Smooth muscle cell (in vitro differentiated cells): ENCODE measurements around the gene PREX1. TPM values are rescaled to one million over a fixed set of nuclear protein-coding genes. Genes with fewer than 3 reads are reported as not detected.

Experiments
- DNase-seq: peaks from one replicate; lab custom pipeline; 2025; ENCODE audit not compliant: unreplicated experiment; lab: John Stamatoyannopoulos, UW
- H2AFZ ChIP-seq: fragments of 200-600 bp; sonication (generic); 2 replicates; pipeline ENCODE4 v1.6.0; 2016; ENCODE audit warnings: antibody characterized with exemption, low read depth, mild to moderate bottlenecking
- H3F3A ChIP-seq: fragments of 200-600 bp; sonication (generic); 2 replicates; pipeline ENCODE4 v1.6.0; 2017; ENCODE audit warnings: antibody characterized with exemption, low read depth
- H3K27ac ChIP-seq: fragments of 200-600 bp; sonication (generic); 2 replicates; pipeline ENCODE4 v1.5.1; 2016; ENCODE audit warnings: low read depth, mild to moderate bottlenecking
- H3K27me3 ChIP-seq: fragments of 200-600 bp; sonication (generic); 2 replicates; pipeline ENCODE4 v1.6.1; 2016; ENCODE audit warnings: low read depth, mild to moderate bottlenecking
- H3K36me3 ChIP-seq: fragments of 200-600 bp; sonication (generic); 2 replicates; pipeline ENCODE4 v1.5.1; 2016; ENCODE audit warnings: low read depth
- H3K4me1 ChIP-seq: fragments of 200-600 bp; sonication (generic); 2 replicates; pipeline ENCODE4 v1.5.1; 2016; ENCODE audit warnings: low read depth
- H3K4me2 ChIP-seq: fragments of 200-600 bp; sonication (generic); 2 replicates; pipeline ENCODE4 v1.6.0; 2016; ENCODE audit warnings: mild to moderate bottlenecking
- H3K4me3 ChIP-seq: fragments of 200-600 bp; sonication (generic); 2 replicates; pipeline ENCODE4 v1.5.1; 2016; ENCODE audit warnings: mild to moderate bottlenecking
- H3K79me2 ChIP-seq: fragments of 200-600 bp; sonication (generic); 2 replicates; pipeline ENCODE4 v1.6.0; 2016; ENCODE audit warnings: low read depth, mild to moderate bottlenecking
- H3K9ac ChIP-seq: fragments of 200-600 bp; sonication (generic); 2 replicates; pipeline ENCODE4 v1.6.0; 2016; ENCODE audit warnings: low read depth
- H3K9me3 ChIP-seq: fragments of 200-600 bp; sonication (generic); replicated peaks from 2 replicates; pipeline ENCODE4 v1.5.1; 2016; ENCODE audit warnings: low read depth
- H4K20me1 ChIP-seq: fragments of 200-600 bp; sonication (generic); 2 replicates; pipeline ENCODE4 v1.6.0; 2016; ENCODE audit warnings: low read depth
- CTCF ChIP-seq: fragments of 200-600 bp; sonication (generic); IDR thresholded peaks from 2 replicates; pipeline ENCODE4 v1.5.1; 2017; ENCODE audit warnings: borderline replicate concordance, mild to moderate bottlenecking, antibody characterized with exemption; ENCODE audit not compliant: insufficient read depth, poor library complexity, severe bottlenecking
- WGBS: methylation state at CpG from one replicate; pipeline ENCODE4 v1.1.7; 2016; ENCODE audit warnings: low lambda C conversion rate; 5-methylcytosine and 5-hydroxymethylcytosine counted together
- polyA plus RNA-seq: library from polyadenylated mRNA; unstranded; fragments of >200 nt; fragmentation: Nextera tagmentation; extraction: Ambion mirVana; gene quantifications from 2 replicates; pipeline ENCODE4 v1.2.1, GENCODE V29; 2016
- total RNA-seq: library from RNA; depleted of rRNA; stranded (reverse); fragments of >200 nt; gene quantifications from 2 replicates; pipeline ENCODE4 v1.2.3, GENCODE V29; 2014

Gene PREX1
- total and polyA plus RNA-seq, 2 experiments from 2014 or later, result 0.04 to 0.30 TPM

DNA sequence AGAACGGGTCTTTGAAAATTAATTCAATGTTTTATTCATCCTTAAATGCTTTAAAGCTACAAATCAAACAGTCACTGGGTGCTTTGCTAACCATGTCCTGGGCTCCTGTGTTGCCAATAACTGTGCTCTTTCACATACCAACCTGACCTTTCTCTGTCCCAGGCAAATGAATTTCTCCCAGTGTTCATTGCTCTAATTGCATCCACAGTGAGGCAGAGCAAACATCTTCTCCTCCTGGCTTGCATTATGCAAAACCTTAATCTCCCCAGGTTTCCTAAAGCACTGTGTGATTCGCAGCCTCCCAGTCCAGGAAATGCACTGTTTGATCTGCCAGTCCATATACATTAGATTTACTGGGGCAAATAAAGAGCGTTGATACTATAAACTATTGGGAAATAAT is 219.0 kb downstream of the PREX1 start:
- H4K20me1 ChIP-seq, result no peaks in the 10 kb centered on the region
- TF ChIP-seq CTCF, result no peak
- H3K27me3 ChIP-seq, result no peaks in the 10 kb centered on the region
- no peak overlapping the region for H3K27ac ChIP-seq
- 77% methylated on average over 3 of the region's 3 CpGs for WGBS
- no peak for DNase-seq
- H3K9me3 ChIP-seq, result no peaks in the 10 kb centered on the region
- no peak overlapping the region for H2AFZ ChIP-seq
- no peak overlapping the region for H3K9ac ChIP-seq
- H3K4me1 ChIP-seq, result peaks cover 5% of the 10 kb centered on the region
- H3F3A ChIP-seq, result no peaks in the 10 kb centered on the region
- no peaks in the 10 kb centered on the region for H3K79me2 ChIP-seq
- no peaks in the 10 kb centered on the region for H3K36me3 ChIP-seq
- H3K4me3 ChIP-seq, result no peak overlapping the region
- no peak overlapping the region for H3K4me2 ChIP-seq

GRCh38 chr20:48607544-48607865 is 220.3 kb downstream of the PREX1 start:
- no peak overlapping the region for H3K4me3 ChIP-seq
- H3K9me3 ChIP-seq, result no peaks in the 10 kb centered on the region
- H3F3A ChIP-seq, result no peaks in the 10 kb centered on the region
- DNase-seq, result no peak
- H3K4me2 ChIP-seq, result no peak overlapping the region
- no peak for TF ChIP-seq CTCF
- H2AFZ ChIP-seq, result no peak overlapping the region
- no peaks in the 10 kb centered on the region for H3K27me3 ChIP-seq
- 97% methylated on average over 8 of the region's 8 CpGs for WGBS
- no peak overlapping the region for H3K27ac ChIP-seq
- peaks cover 12% of the 10 kb centered on the region for H3K4me1 ChIP-seq
- no peaks in the 10 kb centered on the region for H3K36me3 ChIP-seq
- no peaks in the 10 kb centered on the region for H3K79me2 ChIP-seq
- no peaks in the 10 kb centered on the region for H4K20me1 ChIP-seq
- no peak overlapping the region for H3K9ac ChIP-seq

GRCh38 chr20:48606841-48607543 is 220.8 kb downstream of the PREX1 start:
- H3K9me3 ChIP-seq, result no peaks in the 10 kb centered on the region
- peaks cover 12% of the 10 kb centered on the region for H3K4me1 ChIP-seq
- no peak for TF ChIP-seq CTCF
- H3K4me2 ChIP-seq, result no peak overlapping the region
- no peak overlapping the region for H3K27ac ChIP-seq
- H4K20me1 ChIP-seq, result no peaks in the 10 kb centered on the region
- 90% methylated on average over 12 of the region's 12 CpGs for WGBS
- no peaks in the 10 kb centered on the region for H3K27me3 ChIP-seq
- no peak overlapping the region for H3K9ac ChIP-seq
- H3K36me3 ChIP-seq, result no peaks in the 10 kb centered on the region
- no peak overlapping the region for H3K4me3 ChIP-seq
- no peak for DNase-seq
- no peaks in the 10 kb centered on the region for H3K79me2 ChIP-seq
- no peaks in the 10 kb centered on the region for H3F3A ChIP-seq
- H2AFZ ChIP-seq, result no peak overlapping the region
